WTC11 (cell line): ENCODE results near the gene APOBEC2. TPM values are rescaled to one million over a fixed set of nuclear protein-coding genes. Genes with fewer than 3 reads are reported as not detected.

Experiments
- ATAC-seq: fragments of 200-7000 bp; cut with Tn5 transposase; 2 replicates; pipeline ENCODE4 v1.10.0; 2021; ENCODE audit warnings: mild to moderate bottlenecking, moderate library complexity
- CTCF ChIA-PET: fragments of 300-600 bp; sonication (Branson Sonifier 250); formaldehyde crosslinking; loops from one replicate; lab custom pipeline; 2021; ENCODE audit warnings: antibody characterized with exemption; lab: Charles Lee
- POLR2A ChIA-PET: fragments of 350-600 bp; sonication (Branson Sonifier 250); formaldehyde crosslinking; loops from one replicate; lab custom pipeline; 2021; ENCODE audit warnings: antibody characterized with exemption; lab: Charles Lee
- DNase-seq: peaks from one replicate; pipeline ENCODE4 v3.0.0; 2021; ENCODE audit warnings: low spot score
- H3K27ac Mint-ChIP-seq: 2 replicates; pipeline ENCODE4 v1.8.0; 2021; ENCODE audit warnings: mixed read lengths
- H3K27me3 Mint-ChIP-seq: 2 replicates; pipeline ENCODE4 v1.8.0; 2021; ENCODE audit warnings: low read depth, mild to moderate bottlenecking, moderate library complexity, mixed read lengths
- H3K36me3 Mint-ChIP-seq: 2 replicates; pipeline ENCODE4 v1.8.0; 2021; ENCODE audit warnings: mixed read lengths
- H3K4me1 Mint-ChIP-seq: 2 replicates; pipeline ENCODE4 v1.8.0; 2022; ENCODE audit warnings: mixed read lengths
- H3K4me3 Mint-ChIP-seq: 2 replicates; pipeline ENCODE4 v1.8.0; 2021; ENCODE audit warnings: mild to moderate bottlenecking, moderate library complexity, mixed read lengths
- H3K9me3 Mint-ChIP-seq: 2 replicates; pipeline ENCODE4 v1.8.0; 2021; ENCODE audit warnings: mixed read lengths
- CREB1 ChIP-seq: sonication (generic); formaldehyde crosslinking; IDR thresholded peaks from 2 replicates; pipeline ENCODE4 v1.8.0; 2023; ENCODE audit warnings: mild to moderate bottlenecking, missing genetic modification reagents
- ELF4 ChIP-seq: sonication (generic); formaldehyde crosslinking; IDR thresholded peaks from 2 replicates; pipeline ENCODE4 v1.8.1; 2022; ENCODE audit warnings: low read depth, mild to moderate bottlenecking, moderate library complexity, missing genetic modification reagents
- ESRRA ChIP-seq: sonication (generic); formaldehyde crosslinking; IDR thresholded peaks from 2 replicates; pipeline ENCODE4 v1.8.1; 2022; ENCODE audit warnings: mild to moderate bottlenecking, missing genetic modification reagents, borderline replicate concordance
- ETV6 ChIP-seq: sonication (generic); formaldehyde crosslinking; IDR thresholded peaks from 2 replicates; pipeline ENCODE4 v1.8.1; 2022; ENCODE audit warnings: mild to moderate bottlenecking, missing genetic modification reagents
- FOXK1 ChIP-seq: sonication (generic); formaldehyde crosslinking; IDR thresholded peaks from 2 replicates; pipeline ENCODE4 v1.8.0; 2022; ENCODE audit warnings: mild to moderate bottlenecking, moderate library complexity, missing genetic modification reagents
- GRHL2 ChIP-seq: fragments of 250-450 bp; sonication (Bioruptor Pico); IDR thresholded peaks from 2 replicates; pipeline ENCODE4 v1.8.0; 2022; ENCODE audit warnings: mild to moderate bottlenecking, moderate library complexity; ENCODE audit not compliant: insufficient replicate concordance, severe bottlenecking
- NFYB ChIP-seq: sonication (generic); formaldehyde crosslinking; conservative IDR thresholded peaks from 2 replicates; pipeline ENCODE4 v1.8.0; 2022; ENCODE audit warnings: low read depth, missing genetic modification reagents
- NR2C2 ChIP-seq: sonication (generic); formaldehyde crosslinking; IDR thresholded peaks from 2 replicates; pipeline ENCODE4 v1.8.0; 2022; ENCODE audit warnings: mild to moderate bottlenecking, missing genetic modification reagents
- NR3C1 ChIP-seq: sonication (generic); formaldehyde crosslinking; conservative IDR thresholded peaks from 2 replicates; pipeline ENCODE4 v1.8.1; 2023; ENCODE audit warnings: low read depth, mild to moderate bottlenecking, missing genetic modification reagents
- SMAD3 ChIP-seq: sonication (generic); formaldehyde crosslinking; IDR thresholded peaks from 2 replicates; pipeline ENCODE4 v1.8.0; 2022; ENCODE audit warnings: missing genetic modification reagents, mild to moderate bottlenecking, borderline replicate concordance
- SP1 ChIP-seq: sonication (generic); formaldehyde crosslinking; conservative IDR thresholded peaks from 2 replicates; pipeline ENCODE4 v1.8.1; 2022; ENCODE audit warnings: missing genetic modification reagents
- TEAD4 ChIP-seq: sonication (generic); formaldehyde crosslinking; IDR thresholded peaks from 2 replicates; pipeline ENCODE4 v1.8.0; 2022; ENCODE audit warnings: mild to moderate bottlenecking, missing genetic modification reagents
- ZNF121 ChIP-seq: sonication (generic); formaldehyde crosslinking; IDR thresholded peaks from 2 replicates; pipeline ENCODE4 v1.8.0; 2023; ENCODE audit warnings: missing genetic modification reagents
- ZNF232 ChIP-seq: sonication (generic); formaldehyde crosslinking; IDR thresholded peaks from 2 replicates; pipeline ENCODE4 v1.8.0; 2022; ENCODE audit warnings: mild to moderate bottlenecking, missing genetic modification reagents
- ZNF396 ChIP-seq: fragments of 250-450 bp; sonication (Bioruptor Pico); IDR thresholded peaks from 2 replicates; pipeline ENCODE4 v1.8.0; 2021; ENCODE audit warnings: mild to moderate bottlenecking, moderate library complexity, borderline replicate concordance
- ZNF423 ChIP-seq: fragments of 250-450 bp; sonication (Bioruptor Pico); IDR thresholded peaks from 2 replicates; pipeline ENCODE4 v2.1.2; 2022; ENCODE audit warnings: mild to moderate bottlenecking, moderate library complexity
- total RNA-seq: library from RNA; stranded (reverse); gene quantifications from 3 replicates; pipeline ENCODE4 v1.2.3, GENCODE V29; 2021
- TF ChIP-seq, protein P1 (sequence below): fragments of 250-450 bp; sonication (Bioruptor Pico); conservative IDR thresholded peaks from 2 replicates; pipeline ENCODE4 v1.9.0; 2021; ENCODE audit warnings: mild to moderate bottlenecking
- TF ChIP-seq, protein P2 (sequence below): sonication (generic); formaldehyde crosslinking; conservative IDR thresholded peaks from 2 replicates; pipeline ENCODE4 v1.8.1; 2023; ENCODE audit warnings: mild to moderate bottlenecking, low read depth, missing genetic modification reagents, moderate library complexity
- TF ChIP-seq, protein P3 (sequence below): sonication (generic); formaldehyde crosslinking; IDR thresholded peaks from 2 replicates; pipeline ENCODE4 v1.8.1; 2023; ENCODE audit warnings: mild to moderate bottlenecking, missing genetic modification reagents, borderline replicate concordance
- TF ChIP-seq, protein P4 (sequence below): sonication (generic); formaldehyde crosslinking; IDR thresholded peaks from 2 replicates; pipeline ENCODE4 v1.8.0; 2023; ENCODE audit warnings: mild to moderate bottlenecking, missing genetic modification reagents
- TF ChIP-seq, protein P5 (sequence below): fragments of 250-450 bp; sonication (Bioruptor Pico); IDR thresholded peaks from 2 replicates; pipeline ENCODE4 v2.1.2; 2022; ENCODE audit warnings: mild to moderate bottlenecking, moderate library complexity
- TF ChIP-seq, protein P6 (sequence below): sonication (generic); formaldehyde crosslinking; conservative IDR thresholded peaks from 2 replicates; pipeline ENCODE4 v1.8.1; 2022; ENCODE audit warnings: mild to moderate bottlenecking, missing genetic modification reagents
- TF ChIP-seq, protein P7 (sequence below): sonication (generic); formaldehyde crosslinking; IDR thresholded peaks from 2 replicates; pipeline ENCODE4 v1.8.1; 2023; ENCODE audit warnings: mild to moderate bottlenecking, missing genetic modification reagents, moderate library complexity

APOBEC2 gene
- total RNA-seq, 1 experiment from 2014 or later: not detected

DNA sequence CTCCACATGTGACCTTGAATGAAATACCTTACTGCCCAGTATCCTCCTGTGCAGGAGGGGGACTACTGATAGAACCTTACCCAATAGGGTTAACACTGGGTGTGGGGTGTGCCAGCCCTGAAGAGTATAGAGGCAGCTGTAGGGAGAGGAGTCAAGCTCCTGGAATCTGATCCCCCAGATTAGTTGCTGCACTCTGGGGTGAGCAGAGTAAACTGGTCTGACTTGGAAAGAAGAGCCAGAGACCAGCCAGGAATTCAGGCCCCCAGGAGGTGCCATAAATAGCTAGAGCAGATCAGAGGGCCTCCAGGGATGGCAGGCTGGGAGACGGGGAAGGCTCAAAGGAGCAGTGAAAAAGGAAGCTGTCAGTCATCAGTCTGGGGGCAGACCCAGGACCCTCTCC, 3.5 kb upstream of the APOBEC2 start (continued):
- TF ChIP-seq, protein P1, sequence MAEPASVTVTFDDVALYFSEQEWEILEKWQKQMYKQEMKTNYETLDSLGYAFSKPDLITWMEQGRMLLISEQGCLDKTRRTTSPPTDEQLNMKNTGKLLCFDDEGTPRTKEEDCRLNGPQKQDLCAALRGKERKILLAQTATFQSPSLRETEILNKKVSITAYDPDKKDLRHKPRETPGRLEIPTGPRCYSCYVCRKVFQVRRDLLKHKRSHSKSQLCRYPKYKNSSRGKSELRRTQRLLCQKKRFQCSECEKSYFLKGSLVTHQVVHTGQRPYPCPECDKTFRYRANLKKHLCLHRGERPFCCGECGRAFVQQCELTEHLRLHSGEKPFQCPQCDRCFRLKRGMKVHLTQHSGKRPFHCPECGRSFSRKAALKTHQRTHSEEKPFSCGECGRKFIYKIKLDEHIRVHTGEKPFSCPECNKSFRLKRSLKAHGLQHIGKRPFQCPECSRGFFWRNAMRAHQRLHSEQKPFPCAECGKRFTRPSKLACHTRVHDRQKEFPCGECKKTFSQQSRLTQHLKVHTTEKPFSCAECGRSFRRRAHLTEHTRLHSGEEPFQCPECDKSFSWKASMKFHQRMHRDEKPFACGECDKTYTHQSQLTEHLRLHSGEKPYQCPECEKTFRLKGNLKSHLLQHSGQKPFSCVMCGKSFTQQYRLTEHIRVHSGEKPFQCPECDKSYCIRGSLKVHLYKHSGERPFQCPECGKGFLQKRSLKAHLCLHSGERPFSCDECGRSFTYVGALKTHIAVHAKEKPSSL: no peak
- TF ChIP-seq ZNF396 (CRISPR knock-in tag) (no peak), ELF4 (CRISPR knock-in tag) (no peak), SP1 (CRISPR knock-in tag) (no peak)

DNA sequence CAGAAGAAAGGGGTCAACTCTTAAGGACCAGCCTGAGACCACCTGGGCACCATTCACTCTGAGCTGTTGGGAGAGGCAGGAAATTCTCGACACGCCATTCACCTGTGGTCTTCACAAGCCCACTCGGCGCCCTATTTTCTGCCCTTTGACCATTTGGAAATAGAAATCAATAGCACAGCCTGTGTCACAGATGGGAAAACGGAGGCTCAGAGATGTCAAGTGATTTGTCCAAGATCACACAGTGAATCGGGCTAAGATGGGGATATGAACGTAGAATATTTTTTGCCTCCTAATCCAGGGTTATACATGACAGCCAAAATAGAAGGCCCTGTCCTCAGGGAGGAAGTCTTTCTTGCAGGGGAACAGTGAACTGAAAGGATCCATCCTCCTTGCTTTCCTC, 3.0 kb upstream of the APOBEC2 start:
- Mint-ChIP-seq H3K27ac (no peak overlapping the region), H3K9me3 (no peaks in the 10 kb centered on the region), H3K36me3 (no peaks in the 10 kb centered on the region), H3K27me3 (no peaks in the 10 kb centered on the region), H3K4me3 (no peak overlapping the region), H3K4me1 (peaks cover 23% of the 10 kb centered on the region)
- DNase-seq: no peak
- POLR2A ChIA-PET: no interaction called here
- no peak for ATAC-seq
- TF ChIP-seq CREB1 (CRISPR knock-in tag): no peak
- TF ChIP-seq GRHL2 (CRISPR knock-in tag): no peak
- TF ChIP-seq TEAD4: no peak
- no peak for TF ChIP-seq NFYB (CRISPR knock-in tag)
- no peak for TF ChIP-seq NR3C1 (CRISPR knock-in tag)
- TF ChIP-seq, protein P2, sequence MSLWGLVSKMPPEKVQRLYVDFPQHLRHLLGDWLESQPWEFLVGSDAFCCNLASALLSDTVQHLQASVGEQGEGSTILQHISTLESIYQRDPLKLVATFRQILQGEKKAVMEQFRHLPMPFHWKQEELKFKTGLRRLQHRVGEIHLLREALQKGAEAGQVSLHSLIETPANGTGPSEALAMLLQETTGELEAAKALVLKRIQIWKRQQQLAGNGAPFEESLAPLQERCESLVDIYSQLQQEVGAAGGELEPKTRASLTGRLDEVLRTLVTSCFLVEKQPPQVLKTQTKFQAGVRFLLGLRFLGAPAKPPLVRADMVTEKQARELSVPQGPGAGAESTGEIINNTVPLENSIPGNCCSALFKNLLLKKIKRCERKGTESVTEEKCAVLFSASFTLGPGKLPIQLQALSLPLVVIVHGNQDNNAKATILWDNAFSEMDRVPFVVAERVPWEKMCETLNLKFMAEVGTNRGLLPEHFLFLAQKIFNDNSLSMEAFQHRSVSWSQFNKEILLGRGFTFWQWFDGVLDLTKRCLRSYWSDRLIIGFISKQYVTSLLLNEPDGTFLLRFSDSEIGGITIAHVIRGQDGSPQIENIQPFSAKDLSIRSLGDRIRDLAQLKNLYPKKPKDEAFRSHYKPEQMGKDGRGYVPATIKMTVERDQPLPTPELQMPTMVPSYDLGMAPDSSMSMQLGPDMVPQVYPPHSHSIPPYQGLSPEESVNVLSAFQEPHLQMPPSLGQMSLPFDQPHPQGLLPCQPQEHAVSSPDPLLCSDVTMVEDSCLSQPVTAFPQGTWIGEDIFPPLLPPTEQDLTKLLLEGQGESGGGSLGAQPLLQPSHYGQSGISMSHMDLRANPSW (CRISPR knock-in tag): no peak
- no peak for TF ChIP-seq NR2C2 (CRISPR knock-in tag)
- TF ChIP-seq SMAD3 (CRISPR knock-in tag): no peak
- TF ChIP-seq, protein P3, sequence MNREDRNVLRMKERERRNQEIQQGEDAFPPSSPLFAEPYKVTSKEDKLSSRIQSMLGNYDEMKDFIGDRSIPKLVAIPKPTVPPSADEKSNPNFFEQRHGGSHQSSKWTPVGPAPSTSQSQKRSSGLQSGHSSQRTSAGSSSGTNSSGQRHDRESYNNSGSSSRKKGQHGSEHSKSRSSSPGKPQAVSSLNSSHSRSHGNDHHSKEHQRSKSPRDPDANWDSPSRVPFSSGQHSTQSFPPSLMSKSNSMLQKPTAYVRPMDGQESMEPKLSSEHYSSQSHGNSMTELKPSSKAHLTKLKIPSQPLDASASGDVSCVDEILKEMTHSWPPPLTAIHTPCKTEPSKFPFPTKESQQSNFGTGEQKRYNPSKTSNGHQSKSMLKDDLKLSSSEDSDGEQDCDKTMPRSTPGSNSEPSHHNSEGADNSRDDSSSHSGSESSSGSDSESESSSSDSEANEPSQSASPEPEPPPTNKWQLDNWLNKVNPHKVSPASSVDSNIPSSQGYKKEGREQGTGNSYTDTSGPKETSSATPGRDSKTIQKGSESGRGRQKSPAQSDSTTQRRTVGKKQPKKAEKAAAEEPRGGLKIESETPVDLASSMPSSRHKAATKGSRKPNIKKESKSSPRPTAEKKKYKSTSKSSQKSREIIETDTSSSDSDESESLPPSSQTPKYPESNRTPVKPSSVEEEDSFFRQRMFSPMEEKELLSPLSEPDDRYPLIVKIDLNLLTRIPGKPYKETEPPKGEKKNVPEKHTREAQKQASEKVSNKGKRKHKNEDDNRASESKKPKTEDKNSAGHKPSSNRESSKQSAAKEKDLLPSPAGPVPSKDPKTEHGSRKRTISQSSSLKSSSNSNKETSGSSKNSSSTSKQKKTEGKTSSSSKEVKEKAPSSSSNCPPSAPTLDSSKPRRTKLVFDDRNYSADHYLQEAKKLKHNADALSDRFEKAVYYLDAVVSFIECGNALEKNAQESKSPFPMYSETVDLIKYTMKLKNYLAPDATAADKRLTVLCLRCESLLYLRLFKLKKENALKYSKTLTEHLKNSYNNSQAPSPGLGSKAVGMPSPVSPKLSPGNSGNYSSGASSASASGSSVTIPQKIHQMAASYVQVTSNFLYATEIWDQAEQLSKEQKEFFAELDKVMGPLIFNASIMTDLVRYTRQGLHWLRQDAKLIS: no peak
- TF ChIP-seq ZNF396 (CRISPR knock-in tag): no peak
- no peak for TF ChIP-seq ESRRA (CRISPR knock-in tag)
- no peak for TF ChIP-seq ZNF423
- TF ChIP-seq ZNF121 (CRISPR knock-in tag): no peak
- no peak for TF ChIP-seq ZNF232
- TF ChIP-seq, protein P4, sequence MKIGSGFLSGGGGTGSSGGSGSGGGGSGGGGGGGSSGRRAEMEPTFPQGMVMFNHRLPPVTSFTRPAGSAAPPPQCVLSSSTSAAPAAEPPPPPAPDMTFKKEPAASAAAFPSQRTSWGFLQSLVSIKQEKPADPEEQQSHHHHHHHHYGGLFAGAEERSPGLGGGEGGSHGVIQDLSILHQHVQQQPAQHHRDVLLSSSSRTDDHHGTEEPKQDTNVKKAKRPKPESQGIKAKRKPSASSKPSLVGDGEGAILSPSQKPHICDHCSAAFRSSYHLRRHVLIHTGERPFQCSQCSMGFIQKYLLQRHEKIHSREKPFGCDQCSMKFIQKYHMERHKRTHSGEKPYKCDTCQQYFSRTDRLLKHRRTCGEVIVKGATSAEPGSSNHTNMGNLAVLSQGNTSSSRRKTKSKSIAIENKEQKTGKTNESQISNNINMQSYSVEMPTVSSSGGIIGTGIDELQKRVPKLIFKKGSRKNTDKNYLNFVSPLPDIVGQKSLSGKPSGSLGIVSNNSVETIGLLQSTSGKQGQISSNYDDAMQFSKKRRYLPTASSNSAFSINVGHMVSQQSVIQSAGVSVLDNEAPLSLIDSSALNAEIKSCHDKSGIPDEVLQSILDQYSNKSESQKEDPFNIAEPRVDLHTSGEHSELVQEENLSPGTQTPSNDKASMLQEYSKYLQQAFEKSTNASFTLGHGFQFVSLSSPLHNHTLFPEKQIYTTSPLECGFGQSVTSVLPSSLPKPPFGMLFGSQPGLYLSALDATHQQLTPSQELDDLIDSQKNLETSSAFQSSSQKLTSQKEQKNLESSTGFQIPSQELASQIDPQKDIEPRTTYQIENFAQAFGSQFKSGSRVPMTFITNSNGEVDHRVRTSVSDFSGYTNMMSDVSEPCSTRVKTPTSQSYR (CRISPR knock-in tag): no peak
- TF ChIP-seq, protein P5, sequence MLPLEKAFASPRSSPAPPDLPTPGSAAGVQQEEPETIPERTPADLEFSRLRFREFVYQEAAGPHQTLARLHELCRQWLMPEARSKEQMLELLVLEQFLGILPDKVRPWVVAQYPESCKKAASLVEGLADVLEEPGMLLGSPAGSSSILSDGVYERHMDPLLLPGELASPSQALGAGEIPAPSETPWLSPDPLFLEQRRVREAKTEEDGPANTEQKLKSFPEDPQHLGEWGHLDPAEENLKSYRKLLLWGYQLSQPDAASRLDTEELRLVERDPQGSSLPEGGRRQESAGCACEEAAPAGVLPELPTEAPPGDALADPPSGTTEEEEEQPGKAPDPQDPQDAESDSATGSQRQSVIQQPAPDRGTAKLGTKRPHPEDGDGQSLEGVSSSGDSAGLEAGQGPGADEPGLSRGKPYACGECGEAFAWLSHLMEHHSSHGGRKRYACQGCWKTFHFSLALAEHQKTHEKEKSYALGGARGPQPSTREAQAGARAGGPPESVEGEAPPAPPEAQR (CRISPR knock-in tag): no peak
- no peak for TF ChIP-seq ETV6 (CRISPR knock-in tag)
- TF ChIP-seq, protein P6, sequence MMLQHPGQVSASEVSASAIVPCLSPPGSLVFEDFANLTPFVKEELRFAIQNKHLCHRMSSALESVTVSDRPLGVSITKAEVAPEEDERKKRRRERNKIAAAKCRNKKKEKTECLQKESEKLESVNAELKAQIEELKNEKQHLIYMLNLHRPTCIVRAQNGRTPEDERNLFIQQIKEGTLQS: no peak
- TF ChIP-seq FOXK1: no peak
- TF ChIP-seq, protein P7, sequence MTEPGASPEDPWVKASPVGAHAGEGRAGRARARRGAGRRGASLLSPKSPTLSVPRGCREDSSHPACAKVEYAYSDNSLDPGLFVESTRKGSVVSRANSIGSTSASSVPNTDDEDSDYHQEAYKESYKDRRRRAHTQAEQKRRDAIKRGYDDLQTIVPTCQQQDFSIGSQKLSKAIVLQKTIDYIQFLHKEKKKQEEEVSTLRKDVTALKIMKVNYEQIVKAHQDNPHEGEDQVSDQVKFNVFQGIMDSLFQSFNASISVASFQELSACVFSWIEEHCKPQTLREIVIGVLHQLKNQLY (CRISPR knock-in tag): no peak
- CTCF ChIA-PET: interaction anchor here (0.8 to 3.0 kb wide), 3 partner anchors 9 to 12 kb away, joined by 3 to 26 read pairs (median 3); partner anchors contain the start of gene UNC5CL
